ENCODE data around the gene RHOT1. TPM values are rescaled to one million over a fixed set of nuclear protein-coding genes. Genes with fewer than 3 reads are reported as not detected.
A peak's percentile ranks its signal among the peaks of the same experiment; 100 is the strongest.
"Not testable (repeated sequence)": the region's sequence is repeated elsewhere in the genome, so short reads cannot be mapped to it uniquely, and the experiment has no call there.

The RHOT1 gene
- total and polyA plus RNA-seq, 9 donors: 32.8 to 51.7 (median 39.1) TPM

DNA sequence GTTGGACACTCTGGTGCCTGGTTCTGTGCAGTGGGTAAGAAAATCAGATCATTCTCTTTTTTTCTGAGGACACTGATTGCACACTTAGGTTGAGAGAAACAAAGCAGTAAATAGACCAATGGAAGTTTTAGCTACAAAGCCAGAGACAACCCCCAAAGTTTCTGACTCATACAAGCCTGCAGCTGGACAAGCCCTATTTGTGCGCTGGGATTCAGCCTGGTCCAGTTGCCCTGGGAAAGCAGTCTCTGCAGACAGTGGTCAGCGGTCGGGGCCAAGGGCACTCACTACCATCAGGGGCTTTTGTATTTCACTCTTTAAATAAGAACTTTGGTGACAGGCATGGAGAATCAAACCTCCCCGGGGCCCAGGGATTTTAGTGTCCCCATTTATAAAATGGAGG is 117.3 kb downstream of the RHOT1 start:
- H3K9me3 ChIP-seq: no peaks in the 10 kb centered on the region
- no peak for TF ChIP-seq POLR2A (IDR thresholded peaks at IDR 0.05)
- TF ChIP-seq EP300 (IDR thresholded peaks at IDR 0.05): no peak
- TF ChIP-seq, protein P1, sequence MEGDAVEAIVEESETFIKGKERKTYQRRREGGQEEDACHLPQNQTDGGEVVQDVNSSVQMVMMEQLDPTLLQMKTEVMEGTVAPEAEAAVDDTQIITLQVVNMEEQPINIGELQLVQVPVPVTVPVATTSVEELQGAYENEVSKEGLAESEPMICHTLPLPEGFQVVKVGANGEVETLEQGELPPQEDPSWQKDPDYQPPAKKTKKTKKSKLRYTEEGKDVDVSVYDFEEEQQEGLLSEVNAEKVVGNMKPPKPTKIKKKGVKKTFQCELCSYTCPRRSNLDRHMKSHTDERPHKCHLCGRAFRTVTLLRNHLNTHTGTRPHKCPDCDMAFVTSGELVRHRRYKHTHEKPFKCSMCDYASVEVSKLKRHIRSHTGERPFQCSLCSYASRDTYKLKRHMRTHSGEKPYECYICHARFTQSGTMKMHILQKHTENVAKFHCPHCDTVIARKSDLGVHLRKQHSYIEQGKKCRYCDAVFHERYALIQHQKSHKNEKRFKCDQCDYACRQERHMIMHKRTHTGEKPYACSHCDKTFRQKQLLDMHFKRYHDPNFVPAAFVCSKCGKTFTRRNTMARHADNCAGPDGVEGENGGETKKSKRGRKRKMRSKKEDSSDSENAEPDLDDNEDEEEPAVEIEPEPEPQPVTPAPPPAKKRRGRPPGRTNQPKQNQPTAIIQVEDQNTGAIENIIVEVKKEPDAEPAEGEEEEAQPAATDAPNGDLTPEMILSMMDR (IDR thresholded peaks at IDR 0.05): no peak
- intact Hi-C loops (cut with DNase I): loop anchor here in 1 of 4 donors (10.0 kb wide), 1 partner anchor 55 kb away; no protein-coding TSS in a partner anchor
- H3K4me3 ChIP-seq: no peak overlapping the region
- no peak overlapping the region for H3K27ac ChIP-seq
- DNase-seq: no peak
- peaks cover 13% of the 10 kb centered on the region for H3K4me1 ChIP-seq (ENCODE audit: insufficient read depth)
- no peaks in the 10 kb centered on the region for H3K36me3 ChIP-seq
- no peaks in the 10 kb centered on the region for H3K27me3 ChIP-seq
- WGBS, 3 donors: 38 to 50% (median 49%) methylated on average over 4 of the region's 4 CpGs

DNA sequence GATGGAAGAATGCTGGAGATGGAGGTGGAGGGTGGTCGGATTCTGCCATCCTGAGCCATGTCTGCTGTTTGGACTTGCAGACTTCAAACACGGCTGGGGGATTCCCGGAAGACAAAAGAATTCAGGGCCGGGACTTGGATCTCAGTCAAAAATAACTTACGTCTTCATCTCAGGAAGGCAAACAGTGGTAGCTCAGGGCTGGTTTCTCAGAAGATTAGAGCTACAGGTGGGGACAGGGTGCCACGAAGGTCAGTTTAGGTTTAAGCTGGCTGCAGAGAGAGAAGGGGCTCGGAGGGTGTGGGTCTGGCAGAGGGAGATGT is 119.1 kb downstream of the RHOT1 start:
- no peak for TF ChIP-seq EP300 (IDR thresholded peaks at IDR 0.05)
- TF ChIP-seq, protein P1 (IDR thresholded peaks at IDR 0.05): no peak
- no peak for TF ChIP-seq POLR2A (IDR thresholded peaks at IDR 0.05)
- Histone ChIP-seq H3K4me3 (no peak overlapping the region), H3K27ac (no peak overlapping the region), H3K27me3 (no peaks in the 10 kb centered on the region), H3K9me3 (no peaks in the 10 kb centered on the region), H3K4me1 (ENCODE audit: insufficient read depth) (peaks cover 8% of the 10 kb centered on the region), H3K36me3 (no peaks in the 10 kb centered on the region)
- 9 to 19% (median 14%) methylated on average over 7 of the region's 7 CpGs for WGBS, 3 donors
- DNase-seq: no peak
- intact Hi-C loops (cut with DNase I): no loop called here

DNA sequence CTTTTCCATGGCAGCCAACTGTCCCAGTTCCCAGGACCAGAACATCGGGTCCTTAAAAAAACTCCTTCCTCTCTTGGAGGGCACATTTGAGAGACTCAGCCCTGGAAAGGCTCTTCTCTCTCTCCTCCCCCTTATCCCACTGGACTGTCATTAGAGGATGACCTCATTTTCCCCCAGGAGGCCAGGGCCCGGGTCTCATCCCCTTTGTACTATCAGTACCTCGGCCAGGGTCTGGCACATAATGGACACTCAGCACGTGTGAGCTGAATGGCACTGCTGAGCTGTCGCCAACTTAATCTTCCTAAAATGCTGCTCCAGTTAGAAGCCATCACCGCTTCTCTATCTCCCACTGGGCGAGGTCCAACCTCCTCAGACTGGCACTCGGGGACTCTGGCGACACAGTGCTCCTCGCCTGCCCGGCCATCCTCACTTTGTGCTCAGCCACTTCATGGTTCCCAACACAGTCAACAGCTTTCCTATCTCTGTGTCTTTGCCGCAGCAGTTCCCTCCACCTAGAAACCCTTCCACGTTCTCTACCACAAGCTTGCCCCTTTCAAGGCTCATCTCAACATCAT is 119.7 kb downstream of the RHOT1 start:
- Histone ChIP-seq H3K36me3 (no peaks in the 10 kb centered on the region), H3K9me3 (no peaks in the 10 kb centered on the region), H3K4me3 (no peak overlapping the region), H3K27me3 (no peaks in the 10 kb centered on the region), H3K27ac (no peak overlapping the region), H3K4me1 (ENCODE audit: insufficient read depth) (peaks cover 6% of the 10 kb centered on the region)
- 79% methylated on average over 13 of the region's 13 CpGs for WGBS, 3 donors
- intact Hi-C loops (cut with DNase I): no loop called here
- TF ChIP-seq EP300 (IDR thresholded peaks at IDR 0.05) (no peak), POLR2A (IDR thresholded peaks at IDR 0.05) (no peak)
- TF ChIP-seq, protein P1 (IDR thresholded peaks at IDR 0.05): no peak
- no peak for DNase-seq

DNA sequence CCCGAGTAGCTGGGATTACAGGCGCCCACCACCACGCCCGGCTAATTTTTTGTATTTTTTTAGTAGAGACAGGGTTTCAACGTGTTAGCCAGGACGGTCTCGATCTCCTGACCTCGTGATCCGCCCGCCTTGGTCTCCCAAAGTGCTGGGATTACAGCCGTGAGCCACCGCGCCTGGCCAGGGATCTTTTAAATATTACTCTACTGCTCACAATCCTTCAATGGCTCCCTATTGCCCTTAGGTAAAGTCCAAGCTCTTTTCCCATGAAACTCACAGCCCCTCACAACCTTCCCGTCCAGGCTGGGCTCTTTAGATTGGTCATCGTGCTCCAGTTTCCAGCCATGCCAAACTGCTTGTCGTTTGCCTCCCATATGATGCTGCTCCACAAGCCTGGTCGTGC is 121.2 kb downstream of the RHOT1 start:
- H3K27me3 ChIP-seq; intact Hi-C loops (cut with DNase I); H3K9me3 ChIP-seq; H3K4me3 ChIP-seq; H3K36me3 ChIP-seq; DNase-seq; H3K27ac ChIP-seq; H3K4me1 ChIP-seq (ENCODE audit: insufficient read depth): not testable (repeated sequence)
- 90 to 96% (median 92%) methylated on average over 17 of the region's 17 CpGs for WGBS, 3 donors

DNA sequence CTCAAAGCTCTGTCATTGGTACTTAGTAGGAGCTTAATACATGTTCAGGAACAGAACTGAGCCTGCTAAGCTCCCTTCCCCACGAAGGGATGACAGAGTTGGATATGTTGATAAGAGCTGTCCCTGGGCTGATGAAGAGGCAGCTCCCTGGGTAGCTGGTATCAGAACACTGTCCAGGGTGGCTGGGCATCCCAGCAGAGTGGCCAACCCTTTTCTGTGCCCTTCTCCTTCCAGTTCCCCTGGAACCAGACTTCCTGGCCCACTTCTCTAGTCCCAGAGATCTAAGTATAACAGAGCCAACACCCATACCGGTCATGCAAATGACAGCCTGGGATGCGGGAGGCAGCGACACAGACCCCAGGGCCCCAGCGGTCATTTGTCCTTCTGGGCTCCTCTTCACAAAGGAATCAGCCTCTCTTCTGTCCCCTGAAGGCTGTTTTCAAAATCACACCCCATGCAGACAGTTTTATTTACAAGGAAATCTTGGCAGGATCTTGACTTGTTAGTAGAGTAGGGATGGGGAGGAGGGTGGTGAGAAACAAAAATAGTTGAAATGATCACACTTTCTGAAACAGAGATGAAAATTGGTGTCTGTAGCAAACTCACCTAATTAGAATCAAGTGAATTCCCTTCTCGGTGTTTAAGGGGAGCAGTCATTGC is 122.0 kb downstream of the RHOT1 start:
- Histone ChIP-seq H3K4me3 (no peak overlapping the region), H3K27ac (peak overlapping the region; percentile 75 to 82), H3K4me1 (ENCODE audit: insufficient read depth) (peaks cover 6% of the 10 kb centered on the region), H3K9me3 (no peaks in the 10 kb centered on the region), H3K36me3 (no peaks in the 10 kb centered on the region), H3K27me3 (no peaks in the 10 kb centered on the region)
- no peak for DNase-seq
- intact Hi-C loops (cut with DNase I): no loop called here
- WGBS, 3 donors: 51 to 71% (median 68%) methylated on average over 6 of the region's 6 CpGs
- TF ChIP-seq, protein P1 (IDR thresholded peaks at IDR 0.05): no peak
- TF ChIP-seq POLR2A (IDR thresholded peaks at IDR 0.05): no peak
- TF ChIP-seq EP300 (IDR thresholded peaks at IDR 0.05): no peak

All from ovary (tissue), 9 donors.